ENCODE data around the gene ADM5.
"Not testable (repeated sequence)": the region's sequence is repeated elsewhere in the genome, so short reads cannot be mapped to it uniquely, and the experiment has no call there.

The ADM5 gene

DNA sequence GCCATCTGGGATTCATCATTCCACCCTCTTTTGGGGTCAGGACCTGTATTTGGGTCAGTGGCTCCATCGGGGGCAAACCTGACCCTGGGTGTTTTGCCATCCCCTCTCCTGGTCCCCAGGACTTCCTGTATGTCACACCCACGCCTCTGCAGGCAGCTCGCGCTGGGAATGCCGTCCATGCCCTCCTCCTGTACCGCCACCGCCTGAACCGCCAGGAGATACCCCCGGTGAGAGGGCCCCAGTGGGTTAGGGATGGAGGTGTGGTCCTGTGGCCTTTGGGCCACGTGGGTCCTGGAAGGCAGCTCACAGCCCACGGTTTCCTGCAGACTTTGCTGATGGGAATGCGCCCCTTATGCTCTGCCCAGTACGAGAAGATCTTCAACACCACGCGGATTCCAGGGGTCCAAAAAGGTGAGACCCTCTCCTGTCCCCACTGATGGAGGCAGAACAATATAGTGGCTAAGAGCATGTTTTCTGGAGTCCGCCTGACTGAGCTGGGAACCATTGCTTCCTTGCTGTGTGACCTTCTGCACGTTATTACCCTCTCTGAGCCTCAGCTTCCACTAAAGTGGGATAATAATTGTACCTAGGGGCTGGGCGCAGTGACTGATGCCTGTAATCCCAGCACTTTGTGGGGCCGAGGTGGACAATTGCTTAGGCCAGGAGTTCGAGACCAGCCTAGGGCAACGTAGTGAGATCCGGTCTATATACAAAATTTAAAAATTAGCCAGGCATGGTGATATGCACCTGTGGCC lies 15.7 kb downstream of the ADM5 start:
- no peak for DNase-seq

DNA sequence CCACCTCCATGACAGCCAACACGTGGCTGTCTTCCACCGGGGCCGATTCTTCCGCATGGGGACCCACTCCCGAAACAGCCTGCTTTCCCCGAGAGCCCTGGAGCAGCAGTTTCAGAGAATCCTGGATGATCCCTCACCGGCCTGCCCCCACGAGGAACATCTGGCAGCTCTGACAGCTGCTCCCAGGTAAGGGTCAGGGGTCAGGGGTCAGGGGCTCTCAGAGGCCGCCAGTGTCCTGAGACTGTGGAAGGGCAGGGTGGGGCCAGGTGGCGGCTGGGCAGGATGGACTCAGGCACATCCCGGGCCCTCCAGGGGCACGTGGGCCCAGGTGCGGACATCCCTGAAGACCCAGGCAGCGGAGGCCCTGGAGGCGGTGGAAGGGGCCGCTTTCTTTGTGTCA lies 16.5 kb downstream of the ADM5 start:
- DNase-seq = no peak

DNA sequence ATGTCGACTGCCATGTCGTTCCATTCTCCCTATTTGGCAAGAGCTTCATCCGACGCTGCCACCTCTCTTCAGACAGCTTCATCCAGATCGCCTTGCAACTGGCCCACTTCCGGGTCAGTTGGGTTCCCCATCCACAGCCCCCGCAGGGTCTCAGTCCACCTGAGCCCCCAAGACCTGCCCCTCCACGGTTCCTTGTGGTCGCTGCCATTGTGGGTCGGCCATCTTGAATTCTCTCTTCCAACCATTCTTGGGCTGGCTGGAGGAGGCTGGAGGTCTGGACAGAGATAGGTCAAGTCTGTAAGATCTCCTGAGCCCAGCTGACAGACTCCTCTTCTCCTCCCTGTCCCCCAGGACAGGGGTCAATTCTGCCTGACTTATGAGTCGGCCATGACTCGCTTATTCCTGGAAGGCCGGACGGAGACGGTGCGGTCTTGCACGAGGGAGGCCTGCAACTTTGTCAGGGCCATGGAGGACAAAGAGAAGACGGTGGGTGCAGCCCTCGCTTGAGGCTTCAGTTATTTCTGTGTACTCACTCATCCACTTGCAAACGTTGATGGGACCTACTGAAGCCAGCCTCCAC lies 21.1 kb downstream of the ADM5 start:
- DNase-seq = no peak

DNA sequence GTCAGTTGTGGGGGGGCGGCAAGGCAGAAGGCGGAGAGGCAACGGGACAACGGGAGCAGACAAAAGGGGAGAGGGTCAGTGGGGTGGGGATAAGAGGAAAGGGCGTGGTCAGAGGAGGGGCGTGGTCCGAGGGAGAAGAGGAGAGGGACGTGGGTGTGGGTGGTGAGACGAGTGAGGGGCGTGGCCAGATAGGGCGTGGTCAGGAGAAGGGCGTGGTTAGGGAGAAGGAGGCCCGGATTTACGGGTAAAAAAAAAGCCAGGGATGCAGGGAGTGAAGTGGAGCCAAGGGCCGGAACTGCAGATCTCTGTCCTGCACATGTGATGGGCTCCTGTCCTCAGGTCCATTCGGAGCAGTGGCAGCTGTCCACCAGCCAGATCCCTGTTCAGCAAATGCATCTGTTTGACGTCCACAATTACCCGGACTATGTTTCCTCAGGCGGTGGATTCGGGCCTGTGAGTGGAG lies 23.0 kb downstream of the ADM5 start:
- DNase-seq = no peak

DNA sequence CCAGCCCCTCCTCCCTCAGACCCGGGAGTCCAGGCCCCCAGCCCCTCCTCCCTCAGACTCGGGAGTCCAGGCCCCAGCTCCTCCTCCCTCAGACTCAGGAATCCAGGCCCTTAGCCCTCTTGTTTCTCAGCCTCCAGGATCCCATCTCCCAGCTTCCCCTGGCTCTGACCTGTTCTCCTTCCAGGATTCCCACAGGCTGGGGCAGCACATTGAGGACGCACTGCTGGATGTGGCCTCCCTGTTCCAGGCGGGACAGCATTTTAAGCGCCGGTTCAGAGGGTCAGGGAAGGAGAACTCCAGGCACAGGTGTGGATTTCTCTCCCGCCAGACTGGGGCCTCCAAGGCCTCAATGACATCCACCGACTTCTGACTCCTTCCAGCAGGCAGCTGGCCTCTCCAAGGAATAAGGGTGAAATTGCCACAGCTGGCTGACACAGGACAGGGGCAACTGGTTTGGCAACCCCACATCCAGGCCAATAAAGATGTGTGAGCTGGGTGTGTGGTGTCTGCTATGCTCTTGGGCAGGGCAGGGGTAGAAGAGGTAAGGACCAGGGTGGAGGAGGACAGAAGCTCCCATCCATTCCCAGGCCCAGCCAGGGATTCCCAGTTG lies 23.9 kb downstream of the ADM5 start:
- no peak for DNase-seq

DNA sequence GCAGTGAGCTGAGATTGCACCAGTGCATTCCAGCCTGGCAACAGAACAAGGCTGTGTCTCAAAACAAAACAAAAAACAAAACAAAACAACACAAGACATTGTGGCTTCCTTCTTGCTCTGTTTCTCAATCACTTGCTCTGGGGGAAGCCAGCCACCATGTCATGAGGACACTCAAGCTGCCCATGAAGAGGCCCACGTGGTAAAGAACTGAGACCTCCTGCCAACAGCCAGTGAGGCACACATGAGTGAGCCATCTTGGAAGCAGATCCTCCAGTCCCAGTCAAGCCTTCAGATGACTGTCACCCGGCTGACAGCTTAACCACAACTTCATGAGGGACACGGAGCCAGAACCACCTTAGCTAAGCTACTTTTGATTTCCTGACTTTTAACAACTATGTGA lies 26.8 kb downstream of the ADM5 start:
- DNase-seq = no peak

DNA sequence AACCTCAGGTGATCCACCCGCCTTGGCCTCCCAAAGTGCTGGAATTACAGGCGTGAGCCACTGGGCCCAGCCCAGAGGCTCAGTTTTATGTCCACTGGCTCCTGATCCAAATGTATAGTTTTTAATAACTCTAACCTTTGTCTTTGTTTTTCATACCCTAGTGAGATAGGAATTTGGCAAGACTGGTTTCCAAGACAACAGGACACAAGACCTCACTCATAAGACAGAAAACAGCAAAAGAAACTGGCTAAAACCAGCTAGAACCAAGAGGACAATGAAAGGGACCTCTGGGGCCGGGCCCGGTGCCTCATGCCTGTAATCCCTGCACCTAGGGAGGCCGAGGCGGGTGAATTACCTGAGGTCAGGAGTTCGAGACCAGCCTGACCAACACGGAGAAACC lies 29.1 kb downstream of the ADM5 start:
- DNase-seq = no peak

DNA sequence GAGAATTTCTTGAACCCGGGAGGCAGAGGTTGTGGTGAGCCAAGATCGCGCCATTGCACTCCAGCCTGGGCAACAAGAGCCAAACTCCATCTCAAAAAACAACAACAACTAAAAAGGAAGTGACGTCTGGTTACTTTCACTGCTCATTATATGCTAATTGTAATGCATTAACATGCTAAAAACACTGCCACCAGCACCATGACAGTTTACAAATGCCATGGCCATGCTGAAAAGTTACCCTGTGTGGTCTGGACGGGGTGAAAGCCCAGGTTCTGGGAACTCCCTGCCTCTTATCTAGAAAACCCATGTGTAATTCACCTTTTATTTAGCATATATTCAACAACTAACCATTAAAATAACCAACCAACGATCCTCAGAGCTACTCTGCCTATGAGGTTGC lies 29.6 kb downstream of the ADM5 start:
- DNase-seq = no peak

DNA sequence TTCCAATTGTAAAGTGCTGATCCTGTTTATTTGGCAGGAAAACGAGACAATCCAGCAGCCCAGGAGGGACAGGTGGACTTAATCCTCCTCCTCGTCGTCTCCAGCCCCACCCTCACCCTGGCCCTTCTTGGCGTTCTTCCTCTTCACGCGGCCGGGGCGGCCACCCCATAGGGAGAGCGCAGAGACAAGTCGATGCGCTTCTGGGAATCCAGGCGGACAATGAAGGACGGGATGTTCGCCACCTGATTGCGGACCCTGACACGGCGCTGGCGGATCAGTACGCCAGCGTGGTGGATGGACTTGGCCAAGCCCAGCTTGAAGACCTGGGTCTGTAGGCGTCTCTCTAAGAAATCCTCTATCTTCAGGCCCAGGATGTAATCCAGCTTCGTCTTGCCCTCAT lies 30.0 kb downstream of the ADM5 start:
- not testable (repeated sequence) for DNase-seq

DNA sequence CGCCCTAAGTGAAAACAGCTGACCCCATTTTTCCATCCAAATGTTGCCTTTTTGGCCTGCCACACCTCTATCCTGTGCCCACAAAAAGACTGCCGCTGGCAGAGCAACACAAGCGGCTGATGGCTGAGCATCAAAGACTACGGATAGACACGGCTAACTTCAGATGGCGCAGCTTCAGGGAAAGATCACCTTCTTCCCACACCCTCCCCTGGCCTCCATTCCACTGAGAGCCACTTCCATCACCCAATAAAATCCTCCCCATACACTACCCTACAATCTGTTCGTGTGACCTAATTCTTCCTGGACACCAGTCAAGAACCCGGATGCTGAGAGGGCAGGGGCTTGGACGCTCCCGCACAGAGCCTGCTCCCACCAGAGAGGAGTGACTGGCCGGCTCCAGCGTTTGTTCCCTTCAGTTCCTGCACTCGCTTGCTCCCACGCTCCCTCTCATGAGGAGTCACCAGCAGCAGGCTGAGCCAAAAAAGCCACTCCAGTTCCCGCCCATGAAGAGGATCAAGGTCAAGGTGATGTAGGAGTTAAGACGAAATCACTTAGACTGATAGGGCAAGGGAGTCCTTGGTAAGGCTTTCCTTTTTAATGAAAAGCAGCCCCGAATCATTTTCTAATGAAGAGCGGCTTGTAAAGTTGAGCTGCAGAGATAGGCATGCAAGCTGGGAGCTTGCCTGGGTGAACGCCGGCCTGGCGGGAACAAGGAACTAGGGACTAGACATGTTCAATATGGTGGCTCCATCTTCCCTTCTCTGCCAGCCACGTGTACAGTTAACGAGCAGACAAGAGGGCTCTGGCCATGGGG lies 38.0 kb downstream of the ADM5 start:
- DNase-seq = no peak

DNA sequence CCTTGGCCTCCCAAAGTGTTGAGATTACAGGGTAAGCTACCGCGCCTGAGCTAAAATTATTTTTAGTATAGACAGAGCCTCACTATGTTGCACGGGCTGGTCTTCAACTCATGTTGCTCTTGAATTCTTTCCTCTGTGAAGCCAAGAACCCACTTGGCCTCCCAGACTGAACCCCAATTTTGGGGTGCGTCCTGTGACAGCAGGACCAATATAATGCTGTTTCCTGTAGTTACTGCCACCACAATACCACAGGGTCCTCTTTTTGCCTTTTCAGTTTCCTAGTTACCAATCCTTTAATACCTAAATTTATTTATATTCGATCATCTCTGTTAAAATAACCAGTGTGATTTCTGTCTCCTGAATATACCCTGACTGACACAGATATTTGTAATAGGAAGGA lies 40.8 kb downstream of the ADM5 start:
- DNase-seq = no peak

DNA sequence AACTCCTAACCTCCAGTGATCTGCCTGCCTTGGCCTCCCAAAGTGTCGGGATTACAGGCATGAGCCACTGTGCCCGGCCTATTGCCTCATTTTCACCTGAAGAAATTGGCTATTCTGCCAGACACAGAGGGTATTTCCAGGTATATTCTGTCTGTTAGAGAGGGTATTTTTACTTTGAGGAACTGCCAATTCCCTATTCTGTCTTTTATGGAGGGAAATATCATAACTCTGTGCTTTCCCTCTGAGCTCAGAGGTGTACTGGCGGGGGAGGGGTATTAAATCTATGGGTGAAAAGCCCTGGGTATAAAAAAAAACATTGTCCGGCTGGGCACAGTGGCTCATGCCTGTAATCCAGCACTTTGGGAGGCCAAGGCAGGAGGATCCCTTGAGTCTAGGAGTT lies 48.9 kb downstream of the ADM5 start:
- DNase-seq = no peak

DNA sequence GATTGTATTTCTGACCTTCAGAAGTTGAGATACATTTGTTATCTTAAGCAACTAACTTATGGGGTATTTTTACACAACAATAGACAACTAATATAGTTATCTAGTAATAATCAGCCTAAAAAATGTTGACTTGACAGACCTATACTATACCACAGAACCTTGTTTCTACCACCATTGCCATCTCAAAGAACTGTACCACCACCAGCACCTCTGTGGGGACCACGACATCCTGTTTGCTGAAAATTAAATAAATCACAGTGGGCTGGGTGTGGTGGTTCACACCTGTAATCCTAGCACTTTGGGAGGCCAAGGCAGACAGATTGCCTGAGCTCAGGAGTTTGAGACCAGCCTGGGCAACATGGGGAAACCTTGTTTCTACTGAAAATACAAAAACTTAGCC lies 49.7 kb downstream of the ADM5 start:
- DNase-seq = no peak

DNA sequence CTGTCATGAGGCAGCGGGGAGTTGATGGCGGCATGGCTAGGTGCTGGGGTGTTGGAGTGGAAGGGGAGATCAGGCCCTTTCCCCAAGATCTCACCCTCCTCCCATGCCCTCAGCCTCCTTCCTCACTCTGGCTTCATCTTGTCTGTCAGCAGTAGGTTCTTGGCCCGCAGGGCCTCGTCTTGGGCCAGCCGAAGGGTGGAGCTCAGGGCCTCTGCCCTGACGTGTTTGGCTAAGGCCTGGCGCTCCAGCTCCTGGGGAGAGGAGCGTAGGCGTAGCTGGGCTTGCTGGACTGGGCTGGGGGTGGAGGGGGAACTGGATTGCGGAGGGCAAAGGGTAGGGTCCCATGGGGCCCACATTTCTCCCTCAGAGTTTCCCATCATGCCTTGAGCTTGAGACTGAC lies 50.5 kb downstream of the ADM5 start:
- DNase-seq = no peak
